Activated CD8-positive, alpha-beta memory T cell treated with anti-CD3 and anti-CD28 coated beads, Interleukin-2, amount 50 U/mL, for 24 hours (primary cell): Measurements from ENCODE around the gene SELENBP1.
A peak's percentile ranks its signal among the peaks of the same experiment; 100 is the strongest.
"Not testable (repeated sequence)": the region's sequence is repeated elsewhere in the genome, so short reads cannot be mapped to it uniquely, and the experiment has no call there.

ENCODE experiments used
- DNase-seq: peaks from one replicate; pipeline ENCODE4 v3.0.0-alpha.2; 2020; ENCODE audit errors: extremely low read depth

SELENBP1 gene

DNA sequence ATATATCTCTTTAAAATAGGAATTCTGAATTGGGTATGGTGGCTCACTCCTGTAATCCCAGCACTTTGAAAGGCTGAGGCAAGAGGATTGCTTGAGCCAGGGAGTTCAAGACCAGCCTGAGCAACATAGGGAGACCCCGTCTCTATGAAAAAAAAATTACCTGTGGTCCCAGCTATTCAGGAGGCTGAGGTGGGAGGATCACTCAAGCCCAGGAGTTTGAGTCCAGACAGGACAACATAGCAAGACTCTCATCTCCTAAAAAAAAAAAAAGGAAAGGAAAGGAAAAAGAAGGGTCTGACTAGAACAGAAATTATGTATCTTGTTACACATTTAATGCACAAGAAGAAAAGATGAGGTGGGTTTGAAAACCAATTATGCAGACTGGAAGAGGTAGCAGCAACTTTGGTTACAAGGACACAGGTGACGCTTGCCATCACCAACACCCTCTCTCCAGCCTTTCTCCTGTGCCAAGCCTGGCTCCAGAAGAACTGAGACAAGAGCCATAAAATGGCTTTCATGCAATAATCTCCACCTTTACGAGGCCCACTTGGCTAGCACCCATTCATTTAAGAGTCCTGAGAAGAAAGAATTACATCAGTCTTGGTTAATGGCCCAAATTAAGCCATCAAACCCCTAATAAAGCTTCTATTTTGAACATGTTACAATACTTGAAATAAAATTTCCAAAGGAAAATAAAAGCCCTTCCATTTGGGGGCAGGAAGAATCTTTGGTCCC lies 4.8 kb upstream of the SELENBP1 start:
- no peak for DNase-seq

DNA sequence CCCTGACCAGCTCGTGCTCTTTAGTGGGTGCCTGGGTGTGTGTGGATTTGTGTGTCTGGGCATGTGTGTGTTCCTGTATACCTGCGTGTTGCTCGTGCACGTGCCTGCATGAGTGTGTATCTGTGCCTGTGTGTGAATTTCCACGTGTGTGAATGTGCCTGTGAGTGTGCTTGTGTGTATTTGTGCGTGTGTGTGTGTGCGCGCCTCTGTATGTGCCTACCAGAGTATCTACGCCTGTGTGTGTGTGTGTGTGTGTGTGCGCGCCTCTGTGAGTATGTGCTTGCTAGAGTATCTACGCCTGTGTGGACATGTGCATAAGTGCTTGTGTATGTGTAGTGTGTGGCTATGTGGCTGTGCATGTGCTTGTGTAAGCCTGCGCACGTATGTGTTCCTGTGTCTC lies 691 bp upstream of the SELENBP1 start:
- DNase-seq = no peak

DNA sequence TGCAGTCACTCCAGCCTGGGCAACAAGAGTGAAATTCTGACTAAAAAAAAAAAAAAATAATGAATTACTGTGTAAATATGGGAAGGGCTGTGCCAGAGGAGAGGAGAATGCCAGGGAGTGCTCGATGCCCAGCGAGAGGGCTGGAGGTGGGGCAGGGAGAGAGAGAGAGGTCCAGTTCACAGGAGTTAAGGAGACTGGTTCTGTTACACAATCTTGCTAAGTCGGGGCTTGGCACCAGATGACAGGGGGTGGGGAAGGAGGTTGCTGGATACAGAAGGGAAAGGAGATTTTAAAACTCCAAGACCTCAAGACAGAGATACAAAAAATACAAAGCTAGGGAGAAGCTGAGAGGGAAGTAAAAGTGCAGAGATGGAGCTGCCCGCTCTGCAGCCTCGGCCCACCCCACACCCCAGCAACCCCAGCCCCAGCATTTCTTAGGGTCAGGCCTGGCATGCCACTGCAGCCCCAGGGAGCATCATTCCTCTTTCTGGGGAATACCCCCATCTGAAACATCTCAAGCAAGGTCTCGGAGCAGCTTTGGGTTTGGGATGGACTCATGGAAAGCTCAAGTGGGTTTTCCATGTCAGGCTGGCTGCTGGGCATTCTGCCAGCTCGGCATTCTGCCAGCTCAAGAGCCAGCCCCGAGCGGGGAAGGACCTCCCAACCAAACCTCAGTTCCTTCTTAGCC lies 991 bp downstream of the SELENBP1 start:
- no peak for DNase-seq

DNA sequence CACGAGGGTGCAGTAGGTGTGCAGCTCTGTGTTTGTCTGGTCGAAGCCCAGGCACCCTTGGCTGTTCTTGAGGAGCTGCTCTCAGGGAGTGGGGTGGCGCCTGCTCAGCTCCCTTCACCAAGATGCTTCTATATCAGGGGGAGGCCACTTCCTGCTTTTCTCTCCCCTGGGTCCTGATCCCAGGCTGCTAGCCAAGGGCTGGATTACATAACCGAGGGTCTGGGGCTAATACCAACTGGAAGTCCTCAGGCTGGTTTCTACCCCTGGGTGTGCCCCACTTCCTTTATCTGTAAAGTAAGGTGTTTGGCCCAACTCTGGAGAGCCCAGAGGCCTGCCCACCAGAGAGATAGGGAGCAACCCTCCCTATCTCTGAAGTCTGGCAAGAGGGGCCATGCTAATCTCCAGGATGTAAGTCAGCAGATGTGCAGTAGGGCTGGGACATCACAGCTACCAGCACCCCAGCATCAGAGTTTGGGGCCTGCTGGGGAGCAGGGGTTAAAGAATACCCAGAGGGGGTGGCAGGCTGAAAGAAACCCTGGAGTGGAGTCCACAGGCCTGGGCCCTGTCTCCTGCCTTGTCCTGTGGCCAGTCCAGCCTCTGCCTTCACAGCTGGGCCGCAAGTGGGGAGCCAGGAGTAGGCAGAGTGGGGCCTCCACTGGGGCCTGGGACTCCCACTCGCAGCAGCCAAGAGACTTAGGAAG lies 2.1 kb downstream of the SELENBP1 start:
- no peak for DNase-seq

DNA sequence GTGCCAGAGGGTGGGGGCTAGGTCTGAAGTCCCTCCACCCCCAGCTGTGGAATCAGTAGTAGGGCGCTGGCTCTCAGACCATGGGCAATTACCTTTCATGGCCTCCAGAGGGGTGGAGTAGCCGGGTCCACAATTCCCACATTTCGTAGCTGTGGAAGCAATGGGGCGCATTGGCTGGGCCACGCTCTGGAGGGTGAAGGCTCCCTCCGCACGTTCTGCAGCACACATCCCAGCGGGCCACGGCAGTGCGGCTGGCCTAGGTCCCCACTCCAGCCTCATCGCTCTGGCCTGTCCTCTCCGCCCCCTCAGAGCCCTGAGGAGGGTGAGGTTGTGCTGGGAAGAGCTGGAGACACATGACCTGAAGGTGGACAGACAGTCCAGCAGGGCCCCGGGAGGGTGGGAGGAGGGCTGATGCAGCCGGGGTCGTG lies 2.9 kb downstream of the SELENBP1 start:
- no peak for DNase-seq

DNA sequence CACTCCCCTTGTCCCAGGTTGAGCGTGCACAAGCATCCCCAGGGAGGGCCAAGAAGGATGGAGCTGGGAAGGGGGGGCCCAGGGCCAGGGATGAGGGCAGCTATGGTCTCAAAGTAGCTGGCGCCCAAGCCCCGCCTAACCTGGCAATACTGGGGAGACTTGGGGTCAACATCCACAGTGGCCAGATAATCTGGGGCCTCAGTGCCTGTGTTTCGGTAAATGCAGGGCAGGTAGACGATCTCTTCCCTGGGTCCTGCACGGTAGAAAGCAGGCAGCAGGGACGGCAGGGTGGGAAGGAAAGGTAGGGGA lies 3.2 kb downstream of the SELENBP1 start:
- DNase-seq = no peak

DNA sequence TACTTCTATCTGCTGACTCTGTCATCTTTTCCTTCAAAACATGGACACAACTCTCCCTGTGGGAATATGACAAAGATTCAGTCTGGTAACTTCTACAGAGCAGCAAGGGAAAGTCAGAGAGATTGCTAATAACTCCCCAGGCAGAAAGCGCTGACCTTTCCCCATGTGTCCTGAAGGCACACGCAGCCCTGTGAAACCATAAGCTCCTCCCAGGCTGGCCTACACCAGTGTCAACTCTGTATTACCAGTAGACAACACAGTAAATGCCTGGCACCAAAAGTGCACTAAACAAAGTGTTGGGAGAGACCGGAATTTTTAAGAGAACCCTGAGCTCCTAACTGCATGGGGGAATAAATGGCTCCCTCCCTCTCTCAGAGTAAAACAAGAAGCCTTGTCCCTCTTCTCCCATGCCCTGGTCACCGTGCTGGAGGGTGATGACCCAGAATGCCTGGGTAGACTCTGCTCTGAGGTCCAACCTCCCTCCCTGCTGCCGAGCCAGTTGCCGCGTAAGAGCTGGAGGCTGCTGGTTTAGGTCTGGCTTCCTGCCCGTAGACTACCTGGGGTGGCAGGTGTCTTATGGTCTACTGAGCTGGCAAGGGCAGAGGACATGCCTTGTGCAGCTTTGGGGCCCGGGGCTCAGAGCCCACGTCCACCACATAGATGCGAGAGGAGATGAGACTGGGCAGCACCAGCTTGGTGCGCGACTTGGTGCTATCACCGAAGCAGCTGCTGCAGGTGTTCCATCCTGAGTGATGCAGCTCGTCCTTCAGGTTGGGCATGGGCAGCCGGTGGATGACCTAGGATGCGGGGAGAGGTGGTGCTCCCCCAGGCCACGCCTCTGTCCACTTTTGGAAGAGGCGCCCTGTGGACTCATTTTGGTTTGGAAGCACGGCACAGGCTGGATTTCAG lies 3.9 kb downstream of the SELENBP1 start:
- DNase-seq = no peak

DNA sequence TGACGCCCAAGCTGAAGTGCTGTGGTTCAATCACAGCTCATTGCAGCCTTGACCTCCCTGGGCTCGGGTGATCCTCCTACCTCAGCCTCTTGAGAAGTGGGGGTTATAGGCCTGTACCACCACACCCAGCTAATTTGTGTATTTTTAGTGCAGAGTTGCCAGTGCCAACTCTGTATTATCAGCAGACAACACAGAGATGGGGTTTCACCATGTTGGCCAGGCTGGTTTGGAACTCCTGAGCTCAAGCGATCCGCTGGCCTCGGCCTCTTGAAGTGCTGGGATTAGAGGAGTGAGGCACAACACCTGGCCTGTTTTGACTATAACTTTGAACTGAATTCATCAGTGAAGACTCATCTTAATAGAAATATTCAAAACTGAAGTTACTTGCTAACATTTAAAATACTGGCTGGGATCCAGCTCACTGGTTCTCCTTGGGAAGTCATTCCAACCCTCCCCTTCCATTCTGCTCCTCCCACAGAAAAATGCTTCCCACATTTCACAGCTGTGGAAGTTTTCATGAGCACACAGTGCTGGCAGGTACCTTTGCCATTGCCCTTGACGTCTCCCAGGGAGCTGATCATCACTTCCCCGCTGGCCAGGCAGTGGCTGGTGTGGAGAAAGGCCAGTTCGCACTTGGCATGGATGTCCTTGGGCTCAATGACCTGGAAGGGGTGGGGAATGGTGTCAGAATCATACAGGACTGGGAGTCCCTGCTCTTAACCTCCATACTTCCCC lies 4.7 kb downstream of the SELENBP1 start:
- DNase-seq = no peak

DNA sequence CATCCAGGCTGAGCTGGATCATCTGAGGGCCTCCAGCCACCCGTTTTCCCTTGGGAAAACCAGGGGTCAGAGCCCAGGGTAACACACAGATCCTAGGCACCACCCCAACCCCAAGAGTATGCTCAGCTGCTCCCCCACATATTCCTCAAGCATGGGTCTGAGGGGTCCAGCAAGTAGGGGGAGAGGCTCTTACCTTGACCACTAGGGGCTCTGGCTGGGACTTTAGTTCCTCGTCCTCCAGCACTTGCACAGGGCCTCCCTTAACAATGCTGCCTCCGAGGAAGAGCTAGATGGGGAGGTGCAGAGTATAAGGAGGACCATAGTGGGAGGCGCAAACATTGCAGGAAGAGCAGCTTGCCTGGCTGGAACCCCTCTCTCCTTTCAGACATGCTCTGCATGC lies 7.5 kb downstream of the SELENBP1 start:
- no peak for DNase-seq

DNA sequence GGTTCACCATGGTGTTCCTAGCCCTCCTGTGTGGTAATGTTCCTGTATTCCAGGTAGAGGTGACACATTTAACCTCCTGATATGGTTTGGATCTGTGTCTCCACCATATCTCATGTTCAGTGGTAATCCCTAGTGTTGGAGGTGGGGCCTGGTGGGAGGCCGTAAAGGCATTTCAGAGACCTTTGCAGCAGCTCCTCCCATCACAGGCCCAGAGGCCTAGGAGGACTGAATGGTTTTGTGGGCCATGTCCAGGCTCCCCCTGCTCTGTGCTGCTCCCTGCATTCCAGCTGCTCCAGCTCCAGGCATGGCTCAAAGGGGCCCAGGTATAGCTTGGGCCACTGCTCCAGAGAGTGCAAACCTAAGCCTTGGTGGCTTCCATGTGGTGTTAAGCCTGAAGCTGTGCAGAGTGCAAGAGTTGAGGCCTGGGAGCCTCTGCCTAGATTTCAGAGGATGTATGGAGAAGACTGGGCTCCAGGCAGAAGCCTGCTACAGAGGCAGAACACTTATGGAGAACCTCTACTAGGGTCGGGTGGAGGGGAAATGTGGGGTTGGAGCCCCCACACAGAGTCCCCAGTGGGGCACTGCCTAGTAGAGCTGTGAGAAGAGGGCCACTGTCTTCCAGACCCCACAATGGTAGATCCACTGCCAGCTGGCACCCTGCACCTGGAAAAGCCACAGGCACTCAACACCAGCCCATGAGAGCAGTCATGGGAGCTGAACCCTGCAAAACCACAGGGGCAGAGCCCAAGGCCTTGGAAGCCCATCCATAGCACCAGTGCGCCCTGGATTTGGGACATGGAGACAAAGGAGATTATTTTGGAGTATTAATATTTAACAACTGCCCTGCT lies 10.0 kb downstream of the SELENBP1 start:
- no peak for DNase-seq

DNA sequence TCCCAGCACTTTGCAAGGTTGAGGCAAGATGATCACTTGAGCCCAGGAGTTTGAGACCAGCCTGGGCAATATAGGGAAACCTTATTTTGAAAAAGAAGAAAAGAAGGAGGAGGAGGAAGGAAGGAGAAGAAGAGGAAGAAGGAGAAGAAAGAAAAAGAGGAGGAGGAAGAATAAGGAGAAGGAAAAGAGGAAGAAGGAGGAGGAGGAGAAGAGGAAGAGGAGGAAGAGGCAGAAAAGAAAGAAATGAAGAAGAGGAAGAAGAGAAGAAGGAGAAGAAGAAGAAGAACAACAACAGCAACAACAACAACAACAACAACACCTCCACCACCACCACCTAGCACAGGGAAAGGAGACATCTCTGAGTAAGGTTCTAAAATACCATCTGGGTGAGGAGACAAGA lies 10.6 kb downstream of the SELENBP1 start:
- no peak for DNase-seq

DNA sequence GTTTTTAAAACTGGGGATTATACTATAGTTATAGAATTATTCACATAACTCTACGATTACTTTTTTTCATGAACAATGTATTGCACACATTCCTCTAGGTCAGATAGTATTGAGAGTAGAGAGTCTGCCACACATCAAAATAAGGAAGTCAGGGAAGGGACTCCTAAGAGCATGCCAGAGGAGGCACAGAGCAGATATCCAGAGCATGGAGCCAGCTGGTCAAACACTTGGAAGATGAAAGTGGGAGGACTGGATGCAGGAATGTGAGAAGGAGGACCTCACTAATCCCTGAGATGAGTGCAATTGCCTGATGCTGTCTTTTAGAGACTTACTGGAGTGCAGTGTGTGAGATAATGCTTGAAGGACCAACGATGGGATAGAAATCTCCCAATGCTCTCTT lies 15.8 kb downstream of the SELENBP1 start:
- no peak for DNase-seq

DNA sequence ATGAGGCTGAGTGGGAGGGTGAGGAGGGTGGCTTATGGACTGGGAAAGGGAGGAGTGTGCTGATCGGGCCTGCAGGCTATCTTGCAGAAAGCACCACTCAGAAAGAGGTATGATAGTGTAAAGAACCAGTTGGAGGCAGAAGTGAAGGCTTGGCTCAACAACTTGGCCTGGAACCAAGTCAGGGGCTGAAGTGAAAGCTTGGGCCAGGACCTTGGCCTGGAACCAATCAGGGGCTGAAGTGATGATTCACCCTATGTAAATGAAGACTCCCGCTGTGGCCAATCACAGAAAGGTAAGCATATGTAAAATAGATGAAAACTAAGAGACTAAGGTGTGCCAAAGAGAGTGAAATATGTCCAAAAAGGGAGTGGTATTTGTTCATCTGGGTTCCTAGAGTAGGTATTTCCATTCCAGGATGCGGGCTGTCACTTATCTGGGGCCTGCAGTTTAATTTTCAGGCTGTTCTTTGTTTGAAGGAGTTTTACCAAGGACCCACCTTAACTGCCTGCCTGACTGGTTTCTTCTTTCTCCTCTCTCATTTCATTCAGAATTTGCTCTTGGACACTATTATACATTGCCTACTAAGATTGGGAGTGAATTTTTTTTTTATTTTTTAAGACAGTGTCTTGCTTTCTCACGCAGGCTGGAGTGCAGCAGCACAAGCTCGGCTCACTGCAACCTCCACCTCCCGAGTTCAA lies 20.3 kb downstream of the SELENBP1 start:
- DNase-seq = no peak

DNA sequence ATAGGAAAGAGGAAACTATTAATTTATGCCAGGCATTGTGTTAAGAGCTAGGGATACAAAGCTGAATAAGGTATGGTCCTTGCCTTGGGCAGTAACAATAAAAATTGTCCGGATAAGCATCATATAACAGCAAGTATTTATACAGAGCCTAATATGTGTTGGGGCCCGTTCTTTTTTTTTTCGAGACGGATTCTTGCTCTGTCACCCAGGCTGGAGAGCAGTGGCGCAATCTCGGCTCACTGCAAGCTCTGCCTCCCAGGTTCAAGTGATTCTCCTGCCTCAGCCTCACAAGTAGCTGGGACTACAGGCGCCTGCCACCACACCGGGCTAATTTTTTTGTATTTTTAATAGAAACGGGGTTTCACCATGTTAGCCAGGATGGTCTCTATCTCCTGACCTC lies 22.2 kb downstream of the SELENBP1 start:
- not testable (repeated sequence) for DNase-seq

DNA sequence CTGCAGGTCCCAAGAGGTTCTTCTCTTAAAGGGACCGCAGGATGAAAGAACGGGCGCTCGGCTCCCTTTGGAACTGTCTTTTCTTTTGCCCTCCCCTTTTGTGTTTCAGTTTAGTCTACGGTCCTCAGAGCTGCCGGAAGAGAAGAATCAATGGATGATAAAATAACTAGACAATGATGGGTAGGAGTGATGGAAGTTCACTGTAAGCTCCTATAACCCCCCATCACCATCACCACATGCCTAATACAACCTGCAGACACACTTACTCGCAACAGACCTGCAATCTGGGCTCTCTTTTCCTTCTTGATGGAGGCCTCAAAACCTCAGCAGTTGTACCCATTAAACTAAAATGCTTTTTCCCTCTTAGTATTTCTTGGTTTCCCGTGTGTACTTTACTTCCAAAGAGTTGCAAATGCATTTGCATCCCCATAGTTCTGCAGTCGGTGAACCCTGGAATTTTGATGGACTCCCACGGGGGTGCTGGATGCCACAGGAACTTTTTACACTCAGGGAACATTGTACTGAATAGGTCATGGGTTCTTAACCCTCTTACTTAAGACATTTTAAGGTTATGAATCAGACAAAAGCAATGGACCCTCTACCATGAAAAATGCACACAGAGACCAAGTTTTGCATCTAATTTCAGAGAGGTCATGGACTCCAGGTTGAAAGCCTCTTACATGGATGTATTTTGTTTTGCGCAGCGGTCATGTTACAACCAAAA lies 24.8 kb downstream of the SELENBP1 start:
- no peak for DNase-seq

DNA sequence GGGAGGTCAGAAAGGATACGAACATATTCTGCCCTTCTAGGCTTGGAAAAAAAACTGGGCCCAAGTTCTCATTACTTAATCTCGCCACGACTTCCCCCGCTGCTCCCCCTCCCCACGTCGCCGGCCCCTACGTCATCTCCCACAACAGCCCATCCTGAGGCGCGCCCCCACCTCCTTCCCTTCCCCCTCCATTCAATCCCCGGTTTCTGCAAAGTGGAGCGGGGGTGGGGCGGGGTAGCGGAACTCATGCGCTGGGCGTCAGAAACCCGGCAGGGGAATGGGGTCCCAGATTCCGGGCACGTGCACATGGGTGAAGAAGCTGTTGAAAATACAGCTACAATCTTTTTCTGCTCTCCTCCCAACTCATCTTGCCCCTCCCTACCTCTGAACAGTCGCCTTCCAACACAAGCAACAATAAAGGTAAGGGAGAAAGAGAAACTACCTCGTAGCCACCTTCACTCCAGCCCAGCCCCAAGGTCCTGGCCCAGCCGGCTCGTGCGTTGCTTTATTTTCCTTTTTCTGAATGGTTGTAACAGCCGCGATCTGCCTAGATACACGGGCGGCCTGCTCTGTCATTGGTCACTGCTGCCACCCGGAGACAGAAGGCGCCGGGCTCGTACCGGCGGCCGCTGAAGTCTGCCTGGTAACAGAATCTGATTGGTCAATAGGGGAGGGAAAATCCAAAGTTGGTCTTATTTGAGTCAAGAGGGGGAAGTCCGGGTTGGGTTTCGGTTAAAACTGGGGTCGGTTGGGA lies 25.6 kb downstream of the SELENBP1 start, which contains the start of gene RFX5:
TSS of gene RFX5 (minus strand) at position 484 of the 754 bp plus-strand sequence. CDS start 932 bp downstream, outside the sequence.
- peak; percentile 80 for DNase-seq

DNA sequence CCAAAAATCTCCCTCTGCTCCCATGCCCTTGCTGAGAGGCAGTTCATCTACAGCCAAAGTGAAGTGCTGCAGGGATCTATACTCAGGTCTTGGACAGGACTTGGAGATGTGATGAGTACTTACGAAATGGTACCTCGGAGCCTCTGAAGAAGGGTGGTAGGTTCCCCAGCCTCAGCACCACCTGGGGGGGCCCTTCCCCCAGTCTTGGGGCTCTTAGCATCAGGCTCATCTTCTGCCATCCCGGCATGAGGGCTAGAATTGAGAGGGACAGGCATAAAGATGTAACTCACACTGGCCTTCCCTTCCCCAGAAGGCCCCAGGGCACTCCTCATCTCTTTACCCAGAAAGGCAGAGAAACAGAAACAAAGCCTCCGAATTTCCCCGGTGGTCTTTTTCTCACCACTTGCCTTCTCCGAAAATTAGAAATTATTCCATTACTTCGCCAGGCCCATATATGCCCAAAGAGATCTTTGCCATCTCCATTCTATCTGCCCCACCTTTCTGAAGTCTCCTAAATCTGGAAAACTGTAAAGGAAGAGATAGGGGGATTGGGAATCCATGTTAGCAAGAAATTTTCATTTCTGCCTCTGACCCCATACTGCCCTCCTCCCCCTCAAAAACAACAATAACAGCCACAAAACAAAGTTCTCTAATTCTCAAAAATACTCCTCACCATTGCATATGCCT lies 26.3 kb downstream of the SELENBP1 start:
- DNase-seq = no peak

DNA sequence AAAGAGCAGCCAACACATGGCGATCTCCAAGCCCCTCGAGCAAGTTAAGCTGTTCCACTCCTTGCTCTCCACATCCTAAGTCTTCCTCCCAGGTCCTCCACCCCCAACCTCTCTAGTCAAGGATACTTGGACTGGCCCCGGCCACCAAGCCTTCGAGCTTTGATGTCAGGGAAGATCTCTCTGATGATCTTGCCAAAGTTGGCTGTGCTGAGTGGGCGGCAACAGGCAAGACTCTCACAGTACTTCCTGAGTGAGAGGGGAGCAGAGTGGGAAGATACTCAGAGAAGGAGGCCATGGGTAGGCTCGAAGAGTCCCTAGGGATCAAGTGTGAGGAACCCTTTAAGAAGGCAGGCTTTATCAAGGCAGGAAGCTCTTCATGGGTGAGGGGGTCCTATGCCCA lies 28.2 kb downstream of the SELENBP1 start:
- no peak for DNase-seq
